ENCODE data around the gene SNN. TPM values are rescaled to one million over a fixed set of nuclear protein-coding genes. Genes with fewer than 3 reads are reported as not detected.

The SNN gene
- total and polyA plus RNA-seq, 9 of the 15 experiments (the other 6 are each of a cell fraction or from before 2014, with no cell fraction given), result 0.07 to 2.9 (median 1.9) TPM

DNA sequence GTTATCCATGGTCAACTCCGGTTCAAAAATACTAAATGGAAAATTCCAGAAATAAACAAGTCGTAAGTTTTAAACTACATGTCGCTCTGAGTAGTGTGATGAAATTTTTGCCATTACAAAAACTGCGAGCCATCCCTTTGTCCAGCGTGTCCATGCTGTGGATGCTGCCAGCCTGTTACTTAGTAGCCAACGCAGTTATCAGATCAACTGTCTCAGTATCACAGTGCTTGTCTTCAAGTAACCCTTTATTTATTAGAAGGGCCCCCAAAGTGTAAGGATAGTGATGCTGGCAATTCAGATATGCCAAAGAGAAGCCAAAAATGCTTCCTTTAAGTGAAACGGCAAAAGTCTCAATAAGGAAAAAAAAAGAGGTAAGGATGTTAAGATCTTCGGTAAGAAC lies 23.9 kb downstream of the SNN start:
- peaks cover 83% of the 10 kb centered on the region for H3K36me3 ChIP-seq (ENCODE audit: control insufficient read depth, insufficient read depth, low read length)
- no peak overlapping the region for H3K9ac ChIP-seq (ENCODE audit: insufficient read depth in 1 of 2, low read depth in 2 of 2, low read length in 2 of 2)
- DNase-seq (ENCODE audit: extremely low read depth in 1 of 4, low spot score in 3 of 4), result no peak
- no peaks in the 10 kb centered on the region for H3K9me3 ChIP-seq (replicated peaks; ENCODE audit: control insufficient read depth, insufficient read depth, low read depth, low read length)
- H3K27me3 ChIP-seq (ENCODE audit: control insufficient read depth in 2 of 2, insufficient read depth in 2 of 2, low read length in 2 of 2), result no peaks in the 10 kb centered on the region
- in situ Hi-C loops (cut with MboI), result no loop called here
- no peak for ATAC-seq
- 95% methylated on average over 8 of the region's 8 CpGs for WGBS (ENCODE audit: insufficient coverage, low coverage, missing lambda C conversion rate)
- H3K4me2 ChIP-seq (ENCODE audit: insufficient read depth, low read length), result no peak overlapping the region
- ChIA-PET POLR2A (interaction anchor here (1.5 kb wide), 1 partner anchor 15 kb away, joined by 7 read pairs; no protein-coding TSS in a partner anchor), CTCF (ENCODE audit: low intra/inter-chr PET ratio) (no interaction called here)
- FAIRE-seq, result no peak
- intact Hi-C loops (cut with micrococcal nuclease), result no loop called here
- no peaks in the 10 kb centered on the region for H4K20me1 ChIP-seq (replicated peaks; ENCODE audit: control insufficient read depth, insufficient read depth, low read length)
- no TSS peak for BruUV-seq (replicated peaks)
- H2AFZ ChIP-seq (ENCODE audit: low read depth, low read length), result no peak overlapping the region
- no peak overlapping the region for H3K4me3 ChIP-seq
- no peaks in the 10 kb centered on the region; the same call in 2 of the 3 replicates for H3K79me2 ChIP-seq (ENCODE audit: control insufficient read depth, insufficient read depth, low read length)
- H3K9me1 ChIP-seq (ENCODE audit: control insufficient read depth, insufficient read depth, low read length), result no peaks in the 10 kb centered on the region
- H3K27ac ChIP-seq (ENCODE audit: extremely low read depth, low read depth, low read length), result no peak overlapping the region
- no peaks in the 10 kb centered on the region for H3K4me1 ChIP-seq (replicated peaks in 1 of 2; ENCODE audit: control insufficient read depth in 2 of 2, insufficient read depth in 2 of 2, low read length in 2 of 2)
- TF ChIP-seq, protein P1, sequence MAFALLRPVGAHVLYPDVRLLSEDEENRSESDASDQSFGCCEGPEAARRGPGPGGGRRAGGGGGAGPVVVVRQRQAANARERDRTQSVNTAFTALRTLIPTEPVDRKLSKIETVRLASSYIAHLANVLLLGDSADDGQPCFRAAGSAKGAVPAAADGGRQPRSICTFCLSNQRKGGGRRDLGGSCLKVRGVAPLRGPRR (CRISPR knock-in tag; IDR thresholded peaks at IDR 0.05), result no peak
- TF ChIP-seq ZNF699 (CRISPR knock-in tag; IDR thresholded peaks at IDR 0.05; ENCODE audit: insufficient replicate concordance) (no peak), MAFF (IDR thresholded peaks at IDR 0.05; ENCODE audit: low read length) (no peak), WHSC1 (IDR thresholded peaks at IDR 0.05; ENCODE audit: low read length) (no peak), CREB1 (IDR thresholded peaks at IDR 0.05) (no peak), CREB1 (CRISPR knock-in tag; IDR thresholded peaks at IDR 0.05) (no peak), TEAD2 (tag; IDR thresholded peaks at IDR 0.05) (no peak), E2F8 (IDR thresholded peaks at IDR 0.05; ENCODE audit: low read depth, partially characterized antibody) (no peak), ZBTB40 (IDR thresholded peaks at IDR 0.05) (no peak), ZBTB40 (CRISPR knock-in tag; IDR thresholded peaks at IDR 0.05) (no peak), ZNF75A (CRISPR knock-in tag; IDR thresholded peaks at IDR 0.05) (no peak), SMAD1 (IDR thresholded peaks at IDR 0.05; ENCODE audit: low read depth, low read length, partially characterized antibody) (no peak)

All from K562 (cell line).